ENCODE measurements around the gene B4GALT3.

B4GALT3 gene

GRCh38 chr1:161196111-161196510 is 18.8 kb upstream of the B4GALT3 start:
- H3K4me1 ChIP-seq (ENCODE audit: control insufficient read depth in 2 of 2, insufficient read depth in 2 of 2, low read length in 2 of 2): peaks cover 26 to 31% of the 10 kb centered on the region in 2 donors
- no peaks in the 10 kb centered on the region for H3K27me3 ChIP-seq (ENCODE audit: control insufficient read depth in 2 of 2, insufficient read depth in 2 of 2, low read length in 2 of 2)

GRCh38 chr1:161195171-161195570 is 17.9 kb upstream of the B4GALT3 start:
- Histone ChIP-seq H3K27me3 (ENCODE audit: control insufficient read depth in 2 of 2, insufficient read depth in 2 of 2, low read length in 2 of 2) (no peaks in the 10 kb centered on the region), H3K36me3 (ENCODE audit: control insufficient read depth in 2 of 2, insufficient read depth in 2 of 2, low read length in 2 of 2) (peaks cover 0 to 4% of the 10 kb centered on the region in 2 donors), H3K27ac (ENCODE audit: low read depth in 2 of 2, low read length in 2 of 2) (no peak overlapping the region), H3K9ac (ENCODE audit: low read depth in 1 of 2, low read length in 2 of 2) (no peak overlapping the region), H3K9me3 (ENCODE audit: control insufficient read depth in 2 of 2, low read length in 2 of 2) (no peaks in the 10 kb centered on the region), H3K4me1 (ENCODE audit: control insufficient read depth in 2 of 2, insufficient read depth in 2 of 2, low read length in 2 of 2) (peaks cover 20 to 21% of the 10 kb centered on the region in 2 donors), H3K4me3 (ENCODE audit: low read length in 2 of 2) (no peak overlapping the region)

More at GRCh38 chr1:161196111-161196510, 18.8 kb upstream of the B4GALT3 start:
- Histone ChIP-seq H3K9ac (ENCODE audit: low read depth in 1 of 2, low read length in 2 of 2) (no peak overlapping the region), H3K36me3 (ENCODE audit: control insufficient read depth in 2 of 2, insufficient read depth in 2 of 2, low read length in 2 of 2) (peaks cover 0 to 4% of the 10 kb centered on the region in 2 donors), H3K4me3 (ENCODE audit: low read length in 2 of 2) (no peak overlapping the region), H3K9me3 (ENCODE audit: control insufficient read depth in 2 of 2, low read length in 2 of 2) (no peaks in the 10 kb centered on the region), H3K27ac (ENCODE audit: low read depth in 2 of 2, low read length in 2 of 2) (peak overlapping the region; percentile 54 to 97)

GRCh38 chr1:161193561-161194235 is 16.4 kb upstream of the B4GALT3 start:
- Histone ChIP-seq H3K27ac (ENCODE audit: low read depth in 2 of 2, low read length in 2 of 2) (no peak overlapping the region), H3K27me3 (ENCODE audit: control insufficient read depth in 2 of 2, insufficient read depth in 2 of 2, low read length in 2 of 2) (no peaks in the 10 kb centered on the region), H3K9ac (ENCODE audit: low read depth in 1 of 2, low read length in 2 of 2) (no peak overlapping the region), H3K4me1 (ENCODE audit: control insufficient read depth in 2 of 2, insufficient read depth in 2 of 2, low read length in 2 of 2) (peaks cover 12 to 15% of the 10 kb centered on the region in 2 donors), H3K9me3 (ENCODE audit: control insufficient read depth in 2 of 2, low read length in 2 of 2) (no peaks in the 10 kb centered on the region), H3K4me3 (ENCODE audit: low read length in 2 of 2) (no peak overlapping the region), H3K36me3 (ENCODE audit: control insufficient read depth in 2 of 2, insufficient read depth in 2 of 2, low read length in 2 of 2) (peaks cover 0 to 4% of the 10 kb centered on the region in 2 donors)

GRCh38 chr1:161192476-161193465 is 15.5 kb upstream of the B4GALT3 start:
- no peak overlapping the region for H3K4me3 ChIP-seq (ENCODE audit: low read length in 2 of 2)
- H3K27ac ChIP-seq (ENCODE audit: low read depth in 2 of 2, low read length in 2 of 2): no peak overlapping the region
- no peak overlapping the region for H3K9ac ChIP-seq (ENCODE audit: low read depth in 1 of 2, low read length in 2 of 2)
- H3K9me3 ChIP-seq (ENCODE audit: control insufficient read depth in 2 of 2, low read length in 2 of 2): no peaks in the 10 kb centered on the region
- no peaks in the 10 kb centered on the region for H3K27me3 ChIP-seq (ENCODE audit: control insufficient read depth in 2 of 2, insufficient read depth in 2 of 2, low read length in 2 of 2)
- H3K4me1 ChIP-seq (ENCODE audit: control insufficient read depth in 2 of 2, insufficient read depth in 2 of 2, low read length in 2 of 2): peaks cover 7 to 14% of the 10 kb centered on the region in 2 donors
- H3K36me3 ChIP-seq (ENCODE audit: control insufficient read depth in 2 of 2, insufficient read depth in 2 of 2, low read length in 2 of 2): peaks cover 0 to 4% of the 10 kb centered on the region in 2 donors

GRCh38 chr1:161191971-161192370 is 14.7 kb upstream of the B4GALT3 start:
- H3K4me1 ChIP-seq (ENCODE audit: control insufficient read depth in 2 of 2, insufficient read depth in 2 of 2, low read length in 2 of 2): peaks cover 6 to 8% of the 10 kb centered on the region in 2 donors
- H3K9me3 ChIP-seq (ENCODE audit: control insufficient read depth in 2 of 2, low read length in 2 of 2): no peaks in the 10 kb centered on the region
- H3K4me3 ChIP-seq (ENCODE audit: low read length in 2 of 2): no peak overlapping the region
- no peak overlapping the region for H3K27ac ChIP-seq (ENCODE audit: low read depth in 2 of 2, low read length in 2 of 2)
- H3K27me3 ChIP-seq (ENCODE audit: control insufficient read depth in 2 of 2, insufficient read depth in 2 of 2, low read length in 2 of 2): no peaks in the 10 kb centered on the region
- H3K36me3 ChIP-seq (ENCODE audit: control insufficient read depth in 2 of 2, insufficient read depth in 2 of 2, low read length in 2 of 2): peaks cover 0 to 4% of the 10 kb centered on the region in 2 donors
- no peak overlapping the region for H3K9ac ChIP-seq (ENCODE audit: low read depth in 1 of 2, low read length in 2 of 2)

- no peak overlapping the region for H3K27ac ChIP-seq (ENCODE audit: low read depth in 2 of 2, low read length in 2 of 2)
Observed at GRCh38 chr1:161190962-161191521, 13.7 kb upstream of the B4GALT3 start.

GRCh38 chr1:161189036-161189435 is 11.7 kb upstream of the B4GALT3 start:
- H3K9ac ChIP-seq (ENCODE audit: low read depth in 1 of 2, low read length in 2 of 2): no peak overlapping the region
- H3K27me3 ChIP-seq (ENCODE audit: control insufficient read depth in 2 of 2, insufficient read depth in 2 of 2, low read length in 2 of 2): no peaks in the 10 kb centered on the region
- peaks cover 0 to 13% of the 10 kb centered on the region in 2 donors for H3K4me1 ChIP-seq (ENCODE audit: control insufficient read depth in 2 of 2, insufficient read depth in 2 of 2, low read length in 2 of 2)
- H3K9me3 ChIP-seq (ENCODE audit: control insufficient read depth in 2 of 2, low read length in 2 of 2): no peaks in the 10 kb centered on the region
- H3K27ac ChIP-seq (ENCODE audit: low read depth in 2 of 2, low read length in 2 of 2): no peak overlapping the region
- peaks cover 0 to 4% of the 10 kb centered on the region in 2 donors for H3K36me3 ChIP-seq (ENCODE audit: control insufficient read depth in 2 of 2, insufficient read depth in 2 of 2, low read length in 2 of 2)
- H3K4me3 ChIP-seq (ENCODE audit: low read length in 2 of 2): no peak overlapping the region

More at GRCh38 chr1:161190962-161191521, 13.7 kb upstream of the B4GALT3 start:
- H3K4me3 ChIP-seq (ENCODE audit: low read length in 2 of 2): no peak overlapping the region
- peaks cover 0 to 4% of the 10 kb centered on the region in 2 donors for H3K36me3 ChIP-seq (ENCODE audit: control insufficient read depth in 2 of 2, insufficient read depth in 2 of 2, low read length in 2 of 2)
- H3K27me3 ChIP-seq (ENCODE audit: control insufficient read depth in 2 of 2, insufficient read depth in 2 of 2, low read length in 2 of 2): no peaks in the 10 kb centered on the region
- H3K9ac ChIP-seq (ENCODE audit: low read depth in 1 of 2, low read length in 2 of 2): no peak overlapping the region
- peaks cover 0 to 10% of the 10 kb centered on the region in 2 donors for H3K4me1 ChIP-seq (ENCODE audit: control insufficient read depth in 2 of 2, insufficient read depth in 2 of 2, low read length in 2 of 2)
- H3K9me3 ChIP-seq (ENCODE audit: control insufficient read depth in 2 of 2, low read length in 2 of 2): no peaks in the 10 kb centered on the region

GRCh38 chr1:161188381-161188780 is 11.1 kb upstream of the B4GALT3 start:
- H3K36me3 ChIP-seq (ENCODE audit: control insufficient read depth in 2 of 2, insufficient read depth in 2 of 2, low read length in 2 of 2): peaks cover 0 to 4% of the 10 kb centered on the region in 2 donors
- H3K9me3 ChIP-seq (ENCODE audit: control insufficient read depth in 2 of 2, low read length in 2 of 2): no peaks in the 10 kb centered on the region
- no peak overlapping the region for H3K27ac ChIP-seq (ENCODE audit: low read depth in 2 of 2, low read length in 2 of 2)
- peaks cover 0 to 13% of the 10 kb centered on the region in 2 donors for H3K4me1 ChIP-seq (ENCODE audit: control insufficient read depth in 2 of 2, insufficient read depth in 2 of 2, low read length in 2 of 2)
- no peaks in the 10 kb centered on the region for H3K27me3 ChIP-seq (ENCODE audit: control insufficient read depth in 2 of 2, insufficient read depth in 2 of 2, low read length in 2 of 2)
- H3K4me3 ChIP-seq (ENCODE audit: low read length in 2 of 2): no peak overlapping the region
- H3K9ac ChIP-seq (ENCODE audit: low read depth in 1 of 2, low read length in 2 of 2): no peak overlapping the region

- Histone ChIP-seq H3K9ac (ENCODE audit: low read depth in 1 of 2, low read length in 2 of 2) (no peak overlapping the region), H3K4me1 (ENCODE audit: control insufficient read depth in 2 of 2, insufficient read depth in 2 of 2, low read length in 2 of 2) (peaks cover 0 to 13% of the 10 kb centered on the region in 2 donors), H3K27me3 (ENCODE audit: control insufficient read depth in 2 of 2, insufficient read depth in 2 of 2, low read length in 2 of 2) (no peaks in the 10 kb centered on the region), H3K27ac (ENCODE audit: low read depth in 2 of 2, low read length in 2 of 2) (peak overlapping the region in 1 of 2 donors; percentile 29), H3K36me3 (ENCODE audit: control insufficient read depth in 2 of 2, insufficient read depth in 2 of 2, low read length in 2 of 2) (peaks cover 0 to 4% of the 10 kb centered on the region in 2 donors), H3K4me3 (ENCODE audit: low read length in 2 of 2) (no peak overlapping the region), H3K9me3 (ENCODE audit: control insufficient read depth in 2 of 2, low read length in 2 of 2) (no peaks in the 10 kb centered on the region)
Observed at GRCh38 chr1:161187311-161187710, 10.0 kb upstream of the B4GALT3 start.
